Measurements from ENCODE around the gene ABI3. TPM values are rescaled to one million over a fixed set of nuclear protein-coding genes. Genes with fewer than 3 reads are reported as not detected.

The ABI3 gene
- total RNA-seq, 1 donor from 2014 or later = 4.9 TPM

- Histone ChIP-seq H3K27me3 (ENCODE audit: low read depth) (peaks cover 74% of the 10 kb centered on the region), H3K4me1 (peaks cover 33% of the 10 kb centered on the region), H3K27ac (replicated peaks) (peak overlapping the region; percentile 6), H3K4me3 (peak overlapping the region; percentile 58), H3K9me3 (replicated peaks) (no peaks in the 10 kb centered on the region), H3K36me3 (no peaks in the 10 kb centered on the region)
- TF ChIP-seq CTCF (IDR thresholded peaks at IDR 0.05; ENCODE audit: borderline replicate concordance) = no peak
- no peak for DNase-seq
- intact Hi-C loops (cut with micrococcal nuclease) = no loop called here
These were observed 13.9 kb downstream of the ABI3 start for GRCh38 chr17:49224198-49224996.

DNA sequence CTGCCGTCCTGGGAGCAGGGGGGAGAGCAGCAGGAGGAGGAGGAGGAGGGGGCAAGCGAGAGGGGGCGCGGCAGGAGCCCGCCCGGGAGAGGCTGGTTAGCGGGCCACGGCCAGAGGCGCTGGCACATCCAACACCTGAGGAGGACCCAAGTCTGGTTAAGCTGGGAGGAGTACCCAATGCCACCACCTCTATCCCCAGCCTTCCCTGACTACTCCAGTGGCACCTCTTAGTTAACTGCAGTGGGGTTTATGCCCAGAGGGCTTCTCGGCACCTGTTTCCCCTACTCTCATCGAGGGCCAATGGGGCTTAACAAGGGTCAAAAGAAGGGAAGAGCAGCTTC lies 14.5 kb downstream of the ABI3 start:
- DNase-seq = no peak
- Histone ChIP-seq H3K36me3 (no peaks in the 10 kb centered on the region), H3K9me3 (replicated peaks) (no peaks in the 10 kb centered on the region), H3K4me3 (peak overlapping the region; percentile 58), H3K27me3 (ENCODE audit: low read depth) (peaks cover 72% of the 10 kb centered on the region), H3K4me1 (peaks cover 35% of the 10 kb centered on the region), H3K27ac (replicated peaks) (no peak overlapping the region)
- intact Hi-C loops (cut with micrococcal nuclease) = loop anchor here (5.0 kb wide), 1 partner anchor 43 kb away; no protein-coding TSS in a partner anchor
- TF ChIP-seq CTCF (IDR thresholded peaks at IDR 0.05; ENCODE audit: borderline replicate concordance) = no peak

DNA sequence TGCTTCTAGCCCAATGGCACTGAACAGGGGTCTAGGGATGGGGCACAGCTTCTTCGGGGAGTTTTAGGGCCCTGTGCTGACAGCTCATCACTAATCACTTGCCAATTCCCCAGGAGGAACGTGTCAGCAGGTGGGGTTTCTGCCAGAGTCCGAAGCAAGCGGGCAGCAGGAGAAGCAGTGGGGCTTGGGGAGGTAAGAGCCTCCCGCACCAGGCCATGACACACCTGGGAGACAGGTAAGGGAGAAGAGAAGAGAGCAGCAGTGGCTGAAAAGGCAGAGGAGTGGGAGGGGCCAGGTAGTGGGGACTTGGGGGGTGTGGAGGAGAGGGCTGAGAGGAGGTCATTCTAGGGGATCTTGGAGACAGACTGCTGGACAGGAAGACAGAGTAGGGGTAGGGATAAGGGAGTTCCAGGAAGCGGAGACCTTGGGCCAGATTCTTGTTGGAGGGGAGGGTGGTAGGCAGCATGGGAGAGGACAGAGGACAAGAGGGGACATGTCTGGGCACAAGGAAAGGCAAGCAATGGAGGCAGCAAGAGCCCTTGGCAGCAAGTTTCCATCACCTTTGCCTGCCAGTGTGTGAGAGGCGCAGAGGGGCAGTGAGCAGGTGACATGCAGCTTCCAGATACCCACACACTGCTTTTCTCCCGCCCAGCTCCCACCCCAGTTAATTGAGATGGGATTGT lies 15.2 kb downstream of the ABI3 start:
- H3K4me3 ChIP-seq = no peak overlapping the region
- H3K36me3 ChIP-seq = no peaks in the 10 kb centered on the region
- H3K9me3 ChIP-seq (replicated peaks) = no peaks in the 10 kb centered on the region
- H3K4me1 ChIP-seq = peaks cover 41% of the 10 kb centered on the region
- peaks cover 65% of the 10 kb centered on the region for H3K27me3 ChIP-seq (ENCODE audit: low read depth)
- no peak for DNase-seq
- intact Hi-C loops (cut with micrococcal nuclease) = loop anchor here (5.0 kb wide), 1 partner anchor 43 kb away; no protein-coding TSS in a partner anchor
- no peak overlapping the region for H3K27ac ChIP-seq (replicated peaks)
- no peak for TF ChIP-seq CTCF (IDR thresholded peaks at IDR 0.05; ENCODE audit: borderline replicate concordance)

DNA sequence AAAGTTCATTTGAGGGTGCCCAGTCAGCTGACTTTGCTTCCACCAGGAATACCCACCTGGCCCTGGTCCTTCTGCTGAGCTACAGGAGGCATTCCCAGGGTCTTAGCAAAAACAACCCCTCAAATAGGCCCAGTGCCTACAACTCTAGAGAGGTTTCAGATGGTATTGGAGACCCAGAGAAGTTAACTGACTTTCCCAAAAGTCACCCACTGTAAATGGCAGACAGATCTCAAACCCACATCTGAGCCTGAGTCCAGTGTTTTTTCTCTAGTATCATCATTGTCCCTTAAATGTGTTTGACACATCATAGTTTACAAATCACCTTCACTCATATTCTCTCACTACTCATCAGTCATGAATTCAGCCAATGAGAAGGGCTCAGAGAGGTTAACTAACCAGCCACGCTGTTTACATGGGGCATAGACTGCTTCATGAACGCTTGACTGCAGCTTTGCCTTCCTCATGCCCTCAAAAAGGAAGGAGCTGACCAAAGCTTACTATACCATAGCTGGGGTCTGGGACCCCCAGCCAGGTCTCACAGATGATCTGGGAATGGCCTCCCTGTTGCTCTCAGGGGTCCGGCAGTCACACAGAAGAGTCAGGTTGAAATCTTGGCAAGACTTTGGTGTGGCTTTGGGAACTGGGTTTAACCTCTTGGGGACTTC lies 16.4 kb downstream of the ABI3 start:
- peaks cover 49% of the 10 kb centered on the region for H3K4me1 ChIP-seq
- intact Hi-C loops (cut with micrococcal nuclease) = loop anchor here (5.0 kb wide), 1 partner anchor 45 kb away; no protein-coding TSS in a partner anchor
- peaks cover 55% of the 10 kb centered on the region for H3K27me3 ChIP-seq (ENCODE audit: low read depth)
- no peak for DNase-seq
- no peak overlapping the region for H3K27ac ChIP-seq (replicated peaks)
- no peaks in the 10 kb centered on the region for H3K36me3 ChIP-seq
- no peak for TF ChIP-seq CTCF (IDR thresholded peaks at IDR 0.05; ENCODE audit: borderline replicate concordance)
- no peaks in the 10 kb centered on the region for H3K9me3 ChIP-seq (replicated peaks)
- no peak overlapping the region for H3K4me3 ChIP-seq

DNA sequence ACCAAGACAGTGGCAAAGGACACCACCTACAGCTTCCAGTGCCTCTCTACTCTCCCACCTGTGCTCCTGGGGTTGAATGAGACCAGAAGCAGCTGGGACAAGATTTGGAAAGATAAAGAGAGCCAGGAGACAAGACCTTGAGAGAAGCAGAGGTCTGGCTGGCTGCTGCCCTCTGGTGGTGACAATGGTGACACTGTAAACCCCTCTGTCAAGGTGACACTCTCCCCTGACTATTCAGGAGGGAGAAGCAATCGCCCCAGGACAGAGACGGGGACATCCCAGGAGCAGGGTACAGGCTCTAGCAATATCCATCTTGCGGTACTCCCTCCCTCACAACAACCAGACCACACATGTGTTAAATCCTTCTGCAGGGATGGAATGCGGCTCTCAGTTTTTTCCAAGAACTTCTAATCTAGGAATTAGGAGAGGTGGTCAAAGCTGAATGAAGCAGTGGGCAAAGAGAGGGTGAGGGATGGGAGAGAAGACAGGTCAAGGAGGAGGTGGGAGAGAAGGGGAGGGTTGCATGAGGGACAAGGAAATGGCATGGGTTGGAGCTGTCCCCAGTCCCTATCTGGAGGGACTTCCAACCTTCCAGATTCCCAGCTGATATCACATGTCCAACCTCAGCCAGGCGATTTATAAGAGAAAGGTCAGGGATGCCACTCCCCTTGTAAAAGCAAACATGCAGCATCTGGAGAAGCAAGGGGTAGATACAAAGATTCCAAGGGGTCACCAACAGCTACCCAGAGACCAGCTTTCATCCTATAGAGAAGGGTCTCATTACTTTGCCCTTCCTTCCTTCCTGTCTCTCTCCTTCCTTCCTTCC lies 17.1 kb downstream of the ABI3 start:
- H3K4me3 ChIP-seq = no peak overlapping the region
- H3K36me3 ChIP-seq = no peaks in the 10 kb centered on the region
- H3K9me3 ChIP-seq (replicated peaks) = no peaks in the 10 kb centered on the region
- peaks cover 49% of the 10 kb centered on the region for H3K4me1 ChIP-seq
- peak; percentile 92 for TF ChIP-seq CTCF (IDR thresholded peaks at IDR 0.05; ENCODE audit: borderline replicate concordance)
- H3K27ac ChIP-seq (replicated peaks) = no peak overlapping the region
- H3K27me3 ChIP-seq (ENCODE audit: low read depth) = peaks cover 47% of the 10 kb centered on the region
- DNase-seq = peak; percentile 75
- intact Hi-C loops (cut with micrococcal nuclease) = loop anchor here (5.0 kb wide), 1 partner anchor 45 kb away; no protein-coding TSS in a partner anchor

All from left ventricle myocardium inferior (tissue), 1 donor.